Activated T-cell treated with anti-CD3 and anti-CD28 coated beads for 48 hours (primary cell): ENCODE data around the gene HECW1.

Source experiments
- DNase-seq: peaks from one replicate; pipeline ENCODE4 v3.0.0-alpha.2; 2020; ENCODE audit warnings: low read depth

HECW1 gene

GRCh38 chr7:43506460-43506859 is 394.0 kb downstream of the HECW1 start:
- no peak for DNase-seq

- no peak for DNase-seq
Observed at GRCh38 chr7:43508461-43508860, 396.0 kb downstream of the HECW1 start.

- no peak for DNase-seq
Observed at GRCh38 chr7:43509906-43510305, 397.5 kb downstream of the HECW1 start.

DNA sequence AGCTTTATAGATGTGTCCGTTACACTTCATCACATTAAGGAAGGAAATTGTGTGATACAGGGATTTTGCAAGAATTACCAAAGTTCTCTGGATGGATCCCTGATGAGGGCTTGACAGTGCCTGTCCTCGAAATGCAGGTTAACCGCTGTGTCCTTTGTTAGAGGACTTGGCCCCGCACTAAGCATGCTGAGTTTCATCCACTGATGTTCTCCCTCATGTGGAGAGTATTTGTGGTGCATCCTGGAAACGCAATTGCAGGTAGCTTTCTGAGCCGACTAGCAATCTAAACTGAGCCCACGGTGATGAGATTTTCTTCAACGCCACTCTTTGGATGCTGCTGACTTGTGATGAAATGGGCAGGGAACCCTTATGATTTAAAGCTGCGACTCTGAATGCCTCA is 398.6 kb downstream of the HECW1 start:
- DNase-seq: no peak

DNA sequence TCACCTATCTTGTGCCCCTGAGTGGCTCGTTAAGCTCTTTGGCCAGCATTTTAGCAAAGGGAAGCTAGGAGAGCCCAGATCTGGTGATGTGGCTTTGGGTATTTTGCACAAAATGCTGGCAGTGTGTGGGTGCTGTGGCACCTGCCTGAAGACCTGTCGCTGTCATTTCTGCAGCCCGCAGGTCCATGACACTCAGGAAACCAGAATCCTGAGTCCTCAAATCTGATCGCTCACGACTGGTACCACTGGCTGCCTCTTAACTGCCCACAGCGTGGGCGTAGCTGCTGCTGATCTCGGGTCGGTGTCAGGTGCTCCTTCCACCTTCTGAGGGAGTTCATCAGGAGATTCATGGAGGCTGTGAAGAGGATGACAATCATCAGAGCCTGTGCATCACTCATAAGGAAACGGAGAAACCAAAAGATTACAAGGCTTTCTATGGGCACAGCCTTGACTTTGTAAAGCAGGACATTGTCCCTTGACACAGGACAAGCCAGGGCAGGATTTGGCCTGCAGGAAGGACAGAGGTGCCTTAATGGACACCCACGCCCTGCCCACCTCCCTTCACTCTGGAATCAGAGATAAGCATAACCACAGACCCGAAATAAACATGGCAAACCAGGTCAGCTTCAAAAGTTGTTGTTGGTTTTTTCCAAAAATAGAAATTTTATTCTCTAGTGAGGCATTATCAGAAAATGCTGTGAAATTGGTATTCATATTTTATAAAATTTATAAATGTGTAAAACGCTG is 399.5 kb downstream of the HECW1 start:
- no peak for DNase-seq

DNA sequence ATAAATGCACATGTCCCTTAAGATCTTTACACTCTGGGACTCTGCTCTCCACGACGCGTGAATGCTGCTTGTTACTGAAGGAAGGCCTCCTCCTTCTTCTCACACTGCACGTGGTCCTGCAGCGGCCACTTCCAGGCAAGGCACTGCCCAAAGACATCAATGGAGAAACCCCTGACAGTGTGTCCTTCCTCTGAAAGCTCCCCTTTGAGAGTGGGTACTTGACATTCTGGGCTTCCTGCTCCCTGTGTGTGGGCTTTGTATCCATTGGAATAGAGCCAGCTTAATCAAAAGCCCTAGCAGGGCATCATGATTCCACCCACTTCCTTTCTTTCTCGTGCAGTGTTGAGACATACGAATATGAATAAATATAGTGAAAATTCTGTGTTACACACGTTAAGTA is 400.8 kb downstream of the HECW1 start:
- DNase-seq: no peak

- DNase-seq: no peak
Observed at GRCh38 chr7:43516581-43517342, 404.3 kb downstream of the HECW1 start.

- DNase-seq: no peak
Observed at GRCh38 chr7:43517464-43517863, 405.0 kb downstream of the HECW1 start.

DNA sequence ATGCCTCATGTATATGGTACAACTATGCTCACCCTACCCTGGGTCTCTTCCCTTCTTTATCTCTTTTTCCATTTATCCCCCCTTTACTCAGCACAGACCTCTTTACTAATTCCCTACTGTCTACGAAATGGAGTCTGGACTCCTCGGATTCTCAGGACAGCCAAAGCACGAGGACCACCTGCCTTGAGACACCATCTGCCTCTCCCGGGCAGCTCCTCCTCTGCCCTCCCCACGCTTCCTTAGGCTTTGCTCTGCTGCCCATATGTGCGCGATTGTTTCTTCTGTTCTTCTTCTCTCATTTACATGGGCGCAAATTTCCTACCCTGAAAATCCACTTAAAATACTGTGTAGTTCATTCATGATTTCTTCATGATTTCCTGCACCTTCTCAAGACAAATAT is 407.8 kb downstream of the HECW1 start:
- DNase-seq: no peak

- no peak for DNase-seq
Observed at GRCh38 chr7:43522406-43523156, 410.1 kb downstream of the HECW1 start.

DNA sequence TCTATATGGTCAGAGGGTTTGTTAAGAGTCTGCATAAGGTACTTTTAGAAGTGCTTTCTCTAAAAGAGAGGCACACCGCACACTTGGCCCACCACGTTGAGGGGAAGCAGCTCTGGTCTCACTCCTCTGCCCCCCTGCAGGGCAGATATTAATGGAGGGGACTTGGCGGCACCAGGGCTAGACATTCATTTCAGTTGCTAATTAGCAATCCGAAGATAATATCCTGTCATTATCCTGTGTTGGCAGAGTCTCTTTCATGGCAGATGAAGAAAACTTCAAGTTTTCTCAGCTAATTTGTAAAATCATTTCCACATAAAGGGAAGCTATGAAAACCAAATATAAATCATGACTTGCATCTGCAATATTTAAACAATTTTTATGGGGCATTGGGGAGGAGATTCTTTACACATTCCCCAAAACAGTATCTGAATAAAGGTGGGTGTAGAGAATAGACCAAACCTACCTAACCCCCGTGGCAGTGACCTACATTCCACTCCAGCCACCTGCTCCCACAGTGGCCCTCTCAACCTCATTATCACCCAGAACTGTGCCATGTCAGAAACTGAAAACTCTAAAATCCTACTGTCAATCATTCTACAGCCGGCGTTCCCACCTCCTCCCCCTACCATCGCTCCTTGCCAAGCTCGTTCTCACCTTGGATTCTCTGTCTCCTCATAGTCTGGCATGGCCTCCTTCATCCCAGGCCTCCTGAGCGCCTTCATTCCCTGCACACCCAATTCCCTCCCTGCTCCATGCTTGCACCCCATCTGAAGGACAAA is 416.3 kb downstream of the HECW1 start:
- no peak for DNase-seq

GRCh38 chr7:43530553-43531410 is 418.3 kb downstream of the HECW1 start:
- no peak for DNase-seq

DNA sequence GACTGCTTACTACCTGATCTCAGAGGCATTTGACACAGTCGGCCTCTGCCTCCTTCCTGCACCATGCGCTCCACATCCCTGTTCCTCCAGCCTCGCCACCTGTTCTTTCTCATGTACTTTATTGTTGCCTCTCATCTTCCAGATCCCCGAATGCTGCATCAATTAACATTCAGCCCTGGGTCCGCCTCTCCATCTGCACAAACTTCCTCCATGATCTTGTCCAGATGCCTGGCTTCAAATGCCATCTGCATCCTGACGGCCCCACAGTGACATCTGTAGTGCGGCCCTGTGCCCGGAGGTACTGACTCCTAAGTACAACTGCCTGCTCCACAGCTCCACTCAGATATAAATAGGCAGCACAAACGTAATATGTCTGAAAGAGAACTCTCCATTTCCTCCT is 419.3 kb downstream of the HECW1 start:
- no peak for DNase-seq

GRCh38 chr7:43533801-43534479 is 421.5 kb downstream of the HECW1 start:
- no peak for DNase-seq

GRCh38 chr7:43535031-43535451 is 422.6 kb downstream of the HECW1 start:
- no peak for DNase-seq

- no peak for DNase-seq
Observed at GRCh38 chr7:43535810-43536585, 423.6 kb downstream of the HECW1 start.

DNA sequence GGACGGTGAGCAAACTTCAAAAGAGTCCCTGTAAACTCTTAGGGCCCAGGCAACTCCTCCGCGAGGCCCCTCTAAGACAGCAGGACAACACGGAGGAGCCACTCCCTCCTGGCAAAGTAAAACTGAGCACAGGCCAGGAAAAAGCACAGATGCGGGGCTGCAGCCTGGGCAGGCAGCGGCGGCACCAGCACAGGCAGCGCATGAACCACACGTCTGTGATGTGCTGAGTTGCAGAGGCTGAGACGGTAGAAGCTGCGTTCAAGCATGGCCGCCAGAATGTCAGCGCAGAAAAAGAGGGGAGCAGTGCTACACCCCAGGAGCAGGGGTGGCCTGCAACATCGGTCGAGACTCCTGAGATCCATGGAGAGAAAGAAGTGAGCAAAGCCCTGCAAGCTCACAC is 424.3 kb downstream of the HECW1 start:
- DNase-seq: no peak

DNA sequence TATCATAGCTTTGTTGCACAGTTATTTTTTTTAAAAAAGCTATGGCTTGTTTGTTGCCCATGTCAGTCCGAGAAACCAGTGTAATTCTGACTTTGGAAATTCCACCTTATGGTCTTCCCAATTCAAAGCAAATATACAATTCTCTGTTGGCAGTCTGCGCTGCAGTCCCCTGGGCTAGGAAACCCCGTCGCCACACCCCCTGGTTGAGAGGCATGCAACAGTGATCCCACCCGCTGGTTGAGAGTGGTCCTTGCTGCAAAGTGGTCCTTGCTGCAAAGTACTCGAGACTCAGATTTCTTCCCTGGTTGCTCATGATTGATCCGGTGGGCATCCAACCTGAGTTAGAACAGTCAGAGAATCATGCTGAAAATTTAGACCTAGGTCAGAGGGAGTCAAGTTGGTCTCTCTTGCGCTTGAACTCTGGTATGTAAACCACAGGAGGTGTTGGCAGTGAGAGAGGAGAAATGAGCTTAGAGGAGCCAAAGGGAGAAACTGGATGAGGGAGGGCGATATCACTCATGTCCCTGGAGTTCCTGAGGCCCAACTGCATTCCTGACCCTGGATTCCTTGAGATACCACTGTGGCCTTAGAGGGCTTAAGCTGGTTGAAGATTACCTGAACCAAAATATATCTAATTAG is 425.4 kb downstream of the HECW1 start:
- DNase-seq: no peak

DNA sequence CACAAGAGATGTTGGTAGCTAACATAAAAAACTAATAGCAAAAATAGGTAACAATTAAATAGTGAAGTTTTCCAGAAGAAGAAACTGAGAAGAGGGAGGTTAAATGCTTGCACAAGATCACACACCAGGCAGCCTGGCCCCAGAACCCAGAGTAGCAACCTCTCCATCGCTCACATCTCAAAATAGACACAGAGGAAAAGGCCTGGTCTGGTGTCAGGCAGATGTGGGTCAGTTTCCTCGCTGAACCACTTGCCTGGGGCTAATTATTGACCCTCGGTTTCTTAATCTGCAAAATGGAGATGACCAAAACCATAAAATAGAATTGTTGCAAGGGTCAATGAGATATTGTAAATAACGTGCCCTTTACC is 425.9 kb downstream of the HECW1 start:
- no peak for DNase-seq
